Progenitor cell of endocrine pancreas (in vitro differentiated cells): ENCODE results near the gene NOTCH3. TPM values are rescaled to one million over a fixed set of nuclear protein-coding genes. Genes with fewer than 3 reads are reported as not detected.

Experiments
- DNase-seq: peaks from one replicate; pipeline ENCODE4 v3.0.0; 2021; ENCODE audit warnings: low spot score; ENCODE audit not compliant: unreplicated experiment
- H3K27ac Mint-ChIP-seq: 2 replicates; pipeline ENCODE4 v1.8.0; 2021; ENCODE audit warnings: mild to moderate bottlenecking, moderate library complexity, mixed read lengths
- H3K27me3 Mint-ChIP-seq: 2 replicates; pipeline ENCODE4 v1.8.0; 2021; ENCODE audit warnings: mixed read lengths
- H3K36me3 Mint-ChIP-seq: 2 replicates; pipeline ENCODE4 v1.8.0; 2022; ENCODE audit warnings: mixed read lengths; ENCODE audit not compliant: insufficient read depth
- H3K4me1 Mint-ChIP-seq: 2 replicates; pipeline ENCODE4 v1.8.0; 2021; ENCODE audit warnings: low read depth, mixed read lengths
- H3K4me3 Mint-ChIP-seq: 2 replicates; pipeline ENCODE4 v1.8.0; 2021; ENCODE audit warnings: low read depth, mild to moderate bottlenecking, moderate library complexity, mixed read lengths
- H3K9me3 Mint-ChIP-seq: 2 replicates; pipeline ENCODE4 v1.8.0; 2021; ENCODE audit warnings: low read depth, mixed read lengths
- CTCF ChIP-seq: fragments of 200-600 bp; sonication (generic); IDR thresholded peaks from one replicate; pipeline ENCODE4 v1.5.0; 2021; ENCODE audit warnings: antibody characterized with exemption, mild to moderate bottlenecking; ENCODE audit not compliant: unreplicated experiment
- total RNA-seq: library from RNA; stranded (reverse); gene quantifications from 2 replicates; pipeline ENCODE4 v1.2.1, GENCODE V29; 2021

NOTCH3 gene
- total RNA-seq, 1 donor from 2014 or later: 203 TPM

- H3K36me3 Mint-ChIP-seq: no peaks in the 10 kb centered on the region
- TF ChIP-seq CTCF: no peak
- no peak for DNase-seq
- peaks cover 7% of the 10 kb centered on the region for H3K9me3 Mint-ChIP-seq
- H3K4me1 Mint-ChIP-seq: no peaks in the 10 kb centered on the region
- peaks cover 20% of the 10 kb centered on the region for H3K27me3 Mint-ChIP-seq
- H3K27ac Mint-ChIP-seq: no peak overlapping the region
- H3K4me3 Mint-ChIP-seq: no peak overlapping the region
Observed at GRCh38 chr19:15138427-15138826, 62.4 kb downstream of the NOTCH3 start.

GRCh38 chr19:15137777-15138176 lies 63.0 kb downstream of the NOTCH3 start:
- TF ChIP-seq CTCF: no peak
- no peak overlapping the region for H3K27ac Mint-ChIP-seq
- peaks cover 20% of the 10 kb centered on the region for H3K27me3 Mint-ChIP-seq
- DNase-seq: no peak
- peaks cover 7% of the 10 kb centered on the region for H3K9me3 Mint-ChIP-seq
- H3K4me3 Mint-ChIP-seq: no peak overlapping the region
- H3K4me1 Mint-ChIP-seq: no peaks in the 10 kb centered on the region
- H3K36me3 Mint-ChIP-seq: no peaks in the 10 kb centered on the region

GRCh38 chr19:15136234-15136954 lies 64.4 kb downstream of the NOTCH3 start:
- TF ChIP-seq CTCF: no peak
- no peak for DNase-seq
- H3K36me3 Mint-ChIP-seq: no peaks in the 10 kb centered on the region
- H3K4me1 Mint-ChIP-seq: no peaks in the 10 kb centered on the region
- H3K27ac Mint-ChIP-seq: no peak overlapping the region
- H3K9me3 Mint-ChIP-seq: peaks cover 7% of the 10 kb centered on the region
- H3K27me3 Mint-ChIP-seq: peaks cover 13% of the 10 kb centered on the region
- no peak overlapping the region for H3K4me3 Mint-ChIP-seq

GRCh38 chr19:15129856-15130585 lies 70.8 kb downstream of the NOTCH3 start:
- Mint-ChIP-seq H3K4me1 (no peaks in the 10 kb centered on the region), H3K36me3 (no peaks in the 10 kb centered on the region), H3K9me3 (no peaks in the 10 kb centered on the region), H3K4me3 (no peak overlapping the region), H3K27me3 (peaks cover 3% of the 10 kb centered on the region), H3K27ac (no peak overlapping the region)
- DNase-seq: no peak
- no peak for TF ChIP-seq CTCF

- TF ChIP-seq CTCF: no peak
- H3K36me3 Mint-ChIP-seq: no peaks in the 10 kb centered on the region
- no peak for DNase-seq
- H3K4me1 Mint-ChIP-seq: peaks cover 5% of the 10 kb centered on the region
- H3K9me3 Mint-ChIP-seq: no peaks in the 10 kb centered on the region
- H3K4me3 Mint-ChIP-seq: no peak overlapping the region
- no peak overlapping the region for H3K27ac Mint-ChIP-seq
- peaks cover 3% of the 10 kb centered on the region for H3K27me3 Mint-ChIP-seq
Observed at GRCh38 chr19:15128162-15128770, 72.5 kb downstream of the NOTCH3 start.
